ENCODE results near the gene ATP5PO.
"Not testable (repeated sequence)": the region's sequence is repeated elsewhere in the genome, so short reads cannot be mapped to it uniquely, and the experiment has no call there.

ATP5PO gene

DNA sequence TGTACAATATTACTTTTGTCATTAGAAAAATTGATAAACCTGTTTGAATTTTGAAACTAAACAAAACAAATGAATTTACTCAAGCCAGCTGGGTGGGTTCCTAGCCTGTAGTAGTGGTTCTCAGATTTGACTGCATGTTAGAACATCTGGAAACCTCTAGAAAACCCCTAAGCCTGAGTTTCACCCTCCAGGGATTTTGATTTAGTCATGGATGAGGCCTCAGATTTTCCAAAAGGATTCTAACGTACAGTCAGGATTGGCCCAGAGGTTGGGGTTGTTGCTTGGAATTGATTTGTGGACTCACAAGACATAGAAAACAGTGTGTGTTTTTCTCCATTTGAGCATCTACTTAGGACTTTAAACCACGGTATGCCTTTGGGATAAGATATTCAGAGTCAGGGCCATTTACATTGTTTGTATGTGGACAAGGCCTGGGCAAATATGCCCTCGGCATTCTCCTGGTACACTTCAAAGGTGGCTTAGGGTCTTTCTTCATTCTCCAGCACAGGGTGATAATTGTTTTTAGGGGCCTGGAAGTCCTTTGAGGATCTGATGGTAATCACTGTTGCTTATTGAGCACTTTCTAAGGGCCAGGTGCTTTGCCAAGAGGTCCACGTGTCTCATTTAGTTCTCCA is 42.6 kb downstream of the ATP5PO start:
- no peak for DNase-seq (ENCODE audit: low spot score)
- FAIRE-seq = no peak

DNA sequence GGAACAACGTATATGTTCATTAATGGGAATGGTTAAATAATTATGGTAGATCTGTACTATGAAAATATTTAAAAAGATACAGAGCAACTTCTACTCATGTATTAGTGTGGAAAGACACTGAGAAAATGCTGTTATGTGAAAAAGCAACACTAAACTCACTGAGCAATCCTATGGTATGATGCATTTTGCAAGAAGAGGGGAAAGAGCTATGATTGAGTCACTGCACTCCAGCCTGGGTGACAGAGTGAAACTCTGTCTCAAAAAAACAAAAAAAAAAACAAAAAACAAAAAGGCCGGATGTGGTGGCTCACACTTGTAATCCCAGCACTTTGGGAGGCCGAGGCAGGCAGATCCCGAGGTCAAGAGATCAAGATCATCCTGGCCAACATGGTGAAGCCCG is 44.4 kb downstream of the ATP5PO start:
- DNase-seq (ENCODE audit: low spot score) (no peak), FAIRE-seq (no peak)

DNA sequence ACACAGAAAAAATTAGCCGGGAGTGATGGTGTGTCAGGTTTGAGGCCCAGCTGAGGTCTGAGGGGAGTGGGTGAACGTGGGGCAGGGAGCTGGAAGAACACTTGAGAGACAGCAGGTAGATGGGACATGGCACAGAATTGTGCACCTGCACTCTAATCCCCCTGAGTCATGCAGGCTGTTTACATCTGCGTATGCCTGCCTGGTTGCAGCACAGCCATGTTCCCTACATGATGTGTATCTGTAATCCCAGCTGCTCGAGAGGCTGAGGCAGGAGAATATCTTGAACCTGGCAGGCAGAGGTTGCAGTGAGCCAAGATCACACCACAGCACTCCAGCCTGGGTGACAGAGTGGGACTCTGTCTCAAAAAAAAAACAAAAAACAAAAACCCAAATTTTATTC is 44.8 kb downstream of the ATP5PO start:
- FAIRE-seq (no peak), DNase-seq (ENCODE audit: low spot score) (no peak)

DNA sequence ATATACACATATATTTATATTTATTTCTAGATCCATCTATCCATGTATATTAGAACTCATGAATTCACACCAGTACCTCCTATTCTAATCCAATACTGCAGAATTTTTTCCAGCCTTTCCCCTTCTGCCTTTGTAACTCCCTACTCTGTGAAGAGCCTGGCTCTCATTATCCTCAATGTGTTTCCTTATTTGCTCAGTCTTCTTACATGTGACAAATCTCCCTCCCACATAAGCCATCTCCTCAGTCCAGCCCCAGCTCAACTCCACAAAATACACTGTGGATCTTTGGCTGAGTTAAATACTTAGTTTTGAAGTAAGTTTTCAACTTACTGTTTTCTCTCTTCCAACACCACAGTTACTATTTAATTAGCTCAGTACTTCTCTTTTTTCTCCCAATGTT is 45.7 kb downstream of the ATP5PO start:
- FAIRE-seq = no peak
- DNase-seq (ENCODE audit: low spot score) = no peak

DNA sequence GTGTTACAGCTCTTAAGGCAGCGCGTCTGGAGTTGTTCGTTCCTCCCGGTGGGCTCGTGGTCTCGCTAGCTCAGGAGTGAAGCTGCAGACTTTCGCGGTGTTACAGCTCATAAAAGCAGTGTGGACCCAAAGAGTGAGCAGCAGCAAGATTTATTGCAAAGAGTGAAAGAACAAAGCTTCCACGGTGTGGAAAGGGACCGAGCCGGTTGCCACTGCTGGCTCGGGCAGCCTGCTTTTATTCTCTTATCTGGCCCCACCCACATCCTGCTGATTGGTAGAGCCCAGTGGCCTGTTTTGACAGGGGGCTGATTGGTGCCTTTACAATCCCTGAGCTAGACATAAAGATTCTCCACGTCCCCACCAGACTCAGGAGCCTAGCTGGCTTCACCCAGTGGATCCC is 47.7 kb downstream of the ATP5PO start:
- not testable (repeated sequence) for FAIRE-seq; DNase-seq (ENCODE audit: low spot score)

DNA sequence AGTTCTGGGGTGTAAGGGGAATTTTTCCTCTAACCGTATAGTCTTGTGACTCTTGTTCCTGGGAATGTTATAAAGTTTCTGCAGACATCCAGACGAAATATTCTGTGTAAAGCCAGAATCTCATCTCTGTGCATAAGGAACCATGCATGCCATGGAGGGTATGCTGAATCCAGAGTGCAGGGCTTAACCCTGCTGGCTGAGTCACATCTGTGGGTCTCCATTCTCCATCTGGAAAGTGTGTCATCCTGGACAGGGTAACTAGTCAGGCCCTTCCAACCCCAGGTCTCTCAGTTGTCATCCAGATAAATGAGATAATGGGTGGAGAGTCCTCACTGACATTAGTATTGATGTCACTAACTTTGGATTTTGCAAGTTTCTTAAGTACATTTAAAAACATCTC is 48.8 kb downstream of the ATP5PO start:
- DNase-seq (ENCODE audit: low spot score) = no peak
- FAIRE-seq = no peak

DNA sequence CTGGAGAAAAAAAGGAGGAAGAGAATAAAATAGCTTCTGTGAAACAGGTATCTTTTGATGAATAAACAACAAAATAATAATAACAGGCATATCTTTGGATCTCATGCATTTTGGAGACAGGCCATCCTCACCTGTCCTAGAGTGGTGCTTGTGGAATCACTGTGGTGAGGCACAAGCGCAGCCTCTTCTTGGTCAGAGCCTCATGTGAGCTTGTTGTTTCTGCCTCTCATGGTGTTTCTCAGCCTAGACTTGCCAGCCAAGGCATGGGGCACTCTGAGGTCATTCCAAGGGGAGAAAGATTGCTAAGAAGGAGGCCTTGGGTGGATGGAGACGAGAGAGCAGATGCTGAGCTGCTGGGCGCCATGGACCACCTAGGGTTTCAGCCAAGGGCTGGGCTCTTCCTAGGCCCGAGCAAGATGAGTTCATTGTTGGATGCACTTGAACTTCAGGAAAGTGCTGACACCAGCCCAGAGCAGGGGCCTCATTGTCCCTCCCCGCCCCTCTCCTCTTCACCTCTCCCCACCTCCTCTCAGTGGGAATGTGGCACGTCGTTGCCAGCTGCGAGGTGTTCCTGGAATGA is 49.5 kb downstream of the ATP5PO start:
- no peak for FAIRE-seq

DNA sequence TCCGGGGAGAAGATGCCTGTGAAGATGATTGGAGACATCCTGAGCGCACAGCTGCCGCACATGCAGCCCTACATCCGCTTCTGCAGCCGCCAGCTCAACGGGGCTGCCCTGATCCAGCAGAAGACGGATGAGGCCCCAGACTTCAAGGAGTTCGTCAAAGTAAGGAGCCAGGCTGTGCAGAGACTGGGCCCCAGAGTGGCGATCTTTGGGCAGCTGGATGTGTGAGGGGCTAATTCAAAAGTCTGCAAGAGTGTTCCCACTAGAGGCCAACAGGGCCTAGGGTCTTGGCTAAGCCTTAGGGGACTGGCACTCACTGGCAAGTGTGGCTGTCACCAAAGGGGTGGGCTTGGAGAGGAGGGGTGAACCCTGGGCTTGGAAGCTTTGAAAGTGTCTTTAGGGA is 50.4 kb downstream of the ATP5PO start:
- DNase-seq (ENCODE audit: low spot score) (no peak), FAIRE-seq (no peak)

More for the DNA sequence above, 49.5 kb downstream of the ATP5PO start:
- no peak for DNase-seq (ENCODE audit: low spot score)

DNA sequence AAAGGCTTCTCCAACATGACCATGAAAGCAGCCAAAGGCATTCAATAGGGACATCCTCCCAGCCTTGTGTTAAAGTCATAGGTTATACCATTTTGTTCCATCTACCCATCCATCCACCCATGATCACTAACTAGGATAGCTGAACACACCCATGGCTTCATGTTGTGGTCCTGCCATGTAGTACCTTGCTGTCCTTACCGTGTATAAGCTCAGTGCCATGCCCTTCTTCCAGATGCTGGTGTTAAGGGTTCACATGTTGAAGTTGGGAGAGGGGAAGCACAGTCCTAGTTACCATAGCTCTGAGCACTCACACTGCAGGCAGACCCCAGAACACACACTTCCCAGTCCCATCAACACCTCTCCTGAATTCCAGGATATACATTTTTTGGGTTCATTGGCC is 51.5 kb downstream of the ATP5PO start:
- DNase-seq (ENCODE audit: low spot score) (no peak), FAIRE-seq (no peak)

DNA sequence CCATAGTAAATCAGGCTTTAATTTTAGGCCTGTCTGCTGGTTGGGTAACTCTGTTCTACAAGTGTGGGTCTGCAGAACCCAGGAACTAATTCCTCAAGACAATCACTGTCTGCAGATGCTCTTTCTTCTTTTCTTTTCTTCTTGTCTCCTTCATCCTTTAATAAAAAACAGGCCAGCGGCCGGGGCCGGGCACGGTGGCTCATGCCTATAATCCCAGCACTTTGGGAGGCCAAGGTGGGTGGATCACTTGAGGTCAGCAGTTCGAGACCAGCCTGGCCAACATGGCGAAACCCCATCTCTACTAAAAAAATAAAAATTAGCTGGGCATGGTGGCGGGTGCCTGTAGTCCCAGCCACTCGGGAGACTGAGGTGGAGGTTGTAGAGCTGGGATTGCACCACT is 52.4 kb downstream of the ATP5PO start:
- not testable (repeated sequence) for DNase-seq (ENCODE audit: low spot score); FAIRE-seq

DNA sequence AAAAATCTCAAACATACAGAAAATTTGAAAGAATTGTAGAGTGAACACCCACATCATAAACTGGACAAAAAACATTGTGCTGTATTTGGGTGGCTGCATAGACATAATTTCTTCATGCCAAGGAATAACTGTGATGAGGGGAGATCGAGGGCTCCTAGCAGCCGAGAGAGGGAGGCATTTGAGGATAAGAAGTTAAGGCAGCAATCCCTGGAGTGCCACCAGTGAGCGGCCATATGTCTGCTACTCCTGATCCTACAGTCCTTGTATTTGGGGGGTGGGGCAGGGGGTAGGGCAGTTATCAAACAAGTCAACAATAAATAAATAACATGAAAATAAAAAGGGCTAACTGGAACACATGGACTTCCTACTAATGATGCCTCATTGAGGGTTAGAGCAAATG is 54.5 kb downstream of the ATP5PO start:
- no peak for FAIRE-seq
- DNase-seq (ENCODE audit: low spot score) = no peak

DNA sequence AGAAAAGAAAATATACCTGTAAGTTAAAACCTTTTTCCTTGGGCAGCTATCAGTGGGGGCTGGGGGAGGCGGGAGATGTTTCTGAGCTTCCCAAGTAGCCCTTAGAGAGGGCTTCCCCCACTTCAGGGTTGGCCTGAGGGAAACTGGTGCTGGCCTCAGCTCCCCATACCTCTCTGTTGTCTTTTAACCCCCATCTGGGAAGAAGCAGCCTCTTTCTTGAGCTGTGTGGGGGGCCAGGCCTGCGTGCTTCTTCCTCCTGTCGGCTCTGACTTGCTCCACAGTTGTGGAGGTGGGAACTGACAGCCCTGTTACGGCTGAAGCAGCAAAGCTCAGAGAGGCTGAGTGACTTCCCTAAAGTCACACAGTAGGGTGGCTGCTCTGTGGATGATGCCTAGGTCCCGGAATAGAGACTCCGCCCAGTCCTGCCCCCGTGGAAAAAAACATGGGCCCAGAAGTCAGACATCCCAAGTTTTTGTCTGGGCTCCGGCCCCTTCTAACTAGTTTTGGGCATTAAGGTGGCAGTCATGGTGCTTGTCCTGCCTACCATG is 55.2 kb downstream of the ATP5PO start:
- no peak for FAIRE-seq
- DNase-seq (ENCODE audit: low spot score) = no peak

DNA sequence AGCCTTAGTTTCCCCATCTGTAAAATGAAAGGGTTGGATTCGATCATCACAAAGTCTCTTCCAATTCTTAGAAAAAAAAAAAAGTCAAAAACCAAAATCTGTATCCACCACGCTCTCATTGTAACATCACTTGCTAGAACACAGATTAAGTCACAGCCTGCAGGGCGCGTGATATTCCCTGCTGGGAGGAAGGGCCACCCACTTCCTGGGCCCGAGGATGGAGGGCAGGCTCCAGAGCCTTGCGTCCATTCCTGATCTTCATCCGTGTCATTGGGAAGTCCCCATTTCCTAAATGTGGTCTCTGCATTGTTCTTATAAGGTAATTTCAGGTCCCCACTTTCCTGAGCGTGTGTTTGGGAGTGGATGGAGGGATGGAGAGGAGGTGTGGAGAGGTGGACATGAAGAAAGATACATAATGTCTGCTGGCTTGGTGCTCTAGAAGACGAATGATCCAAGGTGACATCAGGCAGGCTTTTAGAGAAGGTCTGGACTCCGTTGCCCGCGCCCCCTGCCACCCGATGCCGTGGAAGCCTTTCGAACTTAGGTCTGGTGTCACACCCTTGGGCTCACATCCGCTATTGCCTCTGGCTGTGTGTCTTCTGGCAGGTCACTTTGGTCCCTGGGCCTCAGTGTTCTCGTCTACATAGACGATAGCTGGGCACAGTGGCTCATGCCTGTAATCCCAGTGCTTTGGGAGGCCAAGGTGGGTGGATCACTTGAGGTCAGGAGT is 56.1 kb downstream of the ATP5PO start:
- FAIRE-seq (no peak), DNase-seq (ENCODE audit: low spot score) (no peak)

DNA sequence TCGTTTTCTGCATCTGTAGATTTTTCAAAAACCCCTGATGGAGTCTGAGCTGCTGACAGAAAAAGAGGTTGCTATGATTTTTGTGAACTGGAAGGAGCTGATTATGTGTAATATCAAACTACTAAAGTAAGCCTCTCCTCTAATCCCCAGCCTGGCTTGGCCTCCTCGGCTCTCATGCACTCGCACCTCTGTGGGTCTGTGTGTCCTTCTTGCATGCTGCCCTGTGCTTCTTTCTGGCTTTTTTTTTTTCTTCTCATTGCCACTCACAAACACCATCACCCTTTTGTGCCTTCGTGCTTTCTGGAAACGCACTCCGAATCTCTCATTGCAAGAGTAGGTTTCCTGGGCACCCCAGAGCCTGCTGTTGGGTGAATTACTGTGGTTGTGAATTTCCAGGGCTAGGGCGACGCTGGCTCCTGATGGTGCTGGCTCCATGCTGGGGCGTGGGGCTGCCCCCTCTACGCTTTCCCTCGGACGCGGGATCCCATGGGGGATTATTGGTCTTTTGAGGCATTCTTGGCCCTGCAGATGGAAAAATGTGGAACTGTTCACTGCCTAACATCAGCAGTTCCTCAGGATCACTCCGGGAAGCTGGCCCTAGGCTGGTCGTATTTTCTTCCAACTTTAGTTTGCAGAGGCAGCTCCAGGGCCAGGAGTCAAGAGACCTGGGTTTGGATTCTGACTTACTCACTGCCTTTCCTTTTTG is 56.8 kb downstream of the ATP5PO start:
- FAIRE-seq (no peak), DNase-seq (ENCODE audit: low spot score) (no peak)

DNA sequence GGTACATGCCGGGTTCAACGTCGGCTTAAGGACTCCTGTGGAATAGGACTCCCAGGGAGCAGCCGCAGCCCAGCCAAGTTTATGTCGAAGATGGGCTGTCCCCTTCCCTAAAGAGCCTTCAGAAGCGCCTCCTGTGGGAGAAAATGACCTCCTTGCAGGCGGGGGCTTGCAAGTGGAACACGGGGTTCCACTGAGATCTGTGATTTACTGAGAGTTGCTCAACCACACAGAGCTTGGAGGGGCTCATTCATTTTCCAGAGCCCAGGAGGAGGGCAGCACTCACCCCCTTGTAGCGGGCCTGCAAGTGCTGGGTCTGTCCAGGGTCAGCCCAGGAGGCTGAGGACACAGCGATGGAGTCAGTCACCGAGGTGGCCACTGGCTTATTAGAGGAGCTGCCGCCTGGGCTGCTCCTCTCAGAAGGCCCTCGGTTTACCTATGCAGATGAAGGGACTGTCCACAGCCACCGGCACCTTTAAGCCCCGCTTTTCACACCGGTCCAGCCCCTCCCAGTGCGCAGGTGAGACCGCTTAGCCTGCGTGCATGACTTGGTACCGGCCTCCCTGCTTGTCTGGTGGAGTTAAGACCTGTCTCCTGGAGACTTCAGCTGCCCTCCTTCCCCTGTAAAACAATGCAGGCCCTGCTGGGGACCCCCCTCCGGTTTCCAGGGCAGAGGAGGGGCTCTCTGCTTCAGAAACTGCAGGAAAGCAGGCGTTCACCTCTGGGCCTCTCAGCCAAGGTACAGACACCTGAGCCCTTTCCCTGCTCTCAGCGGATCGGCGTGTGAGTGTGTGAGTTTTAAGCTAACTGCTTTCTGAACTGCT is 57.5 kb downstream of the ATP5PO start:
- FAIRE-seq (no peak), DNase-seq (ENCODE audit: low spot score) (no peak)

DNA sequence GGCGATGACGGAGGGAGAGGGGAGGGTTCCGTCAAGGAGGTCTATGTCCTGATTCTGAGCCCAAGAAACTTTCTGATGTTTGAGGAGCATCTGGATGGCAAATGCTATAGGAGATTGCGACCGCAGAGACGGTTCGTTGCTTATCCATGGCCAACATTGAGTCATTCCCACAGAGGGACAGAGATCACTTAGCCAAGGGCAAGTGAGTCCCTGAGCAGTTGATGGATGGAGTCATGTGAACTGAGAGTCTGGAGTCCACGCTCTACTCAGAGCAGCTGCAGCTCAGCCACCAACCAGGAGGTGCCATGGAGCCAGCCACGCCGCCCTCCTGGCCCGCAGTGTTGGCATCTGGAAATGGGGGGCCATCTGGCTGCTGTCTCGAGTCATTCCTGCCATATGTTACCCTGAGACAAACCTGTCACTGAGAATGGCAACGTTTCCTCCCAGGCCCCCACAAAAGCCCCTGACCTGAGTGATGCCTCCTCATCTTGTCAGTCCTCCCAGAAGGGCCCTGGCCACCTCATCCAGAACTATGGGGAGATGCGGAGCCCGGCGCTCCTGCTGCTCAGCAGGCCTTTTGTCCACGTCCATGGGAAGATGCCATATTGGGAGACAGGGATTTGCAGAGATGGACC is 58.6 kb downstream of the ATP5PO start:
- FAIRE-seq = no peak
- no peak for DNase-seq (ENCODE audit: low spot score)

DNA sequence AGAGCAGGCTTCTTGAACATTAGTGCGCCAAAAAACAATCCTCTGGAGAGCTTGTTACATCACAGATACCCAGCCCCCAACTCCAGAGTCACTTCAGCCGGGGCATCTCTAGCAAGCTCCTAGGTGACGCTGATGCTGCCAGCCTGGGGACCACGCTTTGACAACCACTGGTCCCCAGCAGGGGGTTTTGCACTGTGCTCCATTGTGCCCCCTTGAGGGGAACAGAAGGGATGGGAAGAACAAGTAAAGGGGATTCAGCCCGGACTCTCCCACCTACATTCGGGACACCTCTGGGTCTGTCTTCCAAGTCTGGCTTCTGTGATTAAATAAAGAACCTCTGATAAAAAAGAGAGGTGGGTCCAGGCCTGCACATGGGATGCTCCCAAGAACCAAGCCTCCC is 60.4 kb downstream of the ATP5PO start:
- FAIRE-seq = no peak
- no peak for DNase-seq (ENCODE audit: low spot score)

DNA sequence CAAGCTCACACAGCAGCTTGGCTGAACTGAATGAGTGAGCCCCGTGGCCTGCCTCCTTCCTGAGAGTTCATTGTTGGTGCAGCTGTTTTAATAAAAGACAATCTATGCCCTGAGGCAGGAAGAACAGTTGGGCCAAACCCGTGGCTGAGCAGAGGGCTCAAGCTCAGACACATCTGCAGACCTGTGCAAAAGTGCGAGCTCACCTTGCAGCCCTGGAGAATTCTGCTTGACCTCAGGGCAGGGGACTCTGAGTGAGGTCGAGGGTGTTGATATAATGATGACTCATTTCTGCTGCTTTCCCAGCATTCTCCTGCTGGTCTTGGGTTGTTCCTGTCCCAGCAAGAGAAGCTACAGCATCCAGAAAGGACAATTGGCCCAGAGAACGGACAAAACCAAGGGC is 61.0 kb downstream of the ATP5PO start:
- no peak for DNase-seq (ENCODE audit: low spot score)
- FAIRE-seq = no peak
